H54 (cell line): ENCODE data around the gene DPH2.

ENCODE experiments used
- DNase-seq: peaks from one replicate; pipeline ENCODE4 v3.0.0; 2011; ENCODE audit warnings: low spot score, mixed read lengths; ENCODE audit not compliant: insufficient read length
- FAIRE-seq: peaks from 3 replicates; lab custom pipeline; 2011; peaks lifted over from hg19 to GRCh38; lab: Jason Lieb, UNC
- POLR2A ChIP-seq: IDR thresholded peaks from 2 replicates; pipeline ENCODE4 v1.6.1; 2011; ENCODE audit warnings: low read depth, mild to moderate bottlenecking, low read length

DPH2 gene

DNA sequence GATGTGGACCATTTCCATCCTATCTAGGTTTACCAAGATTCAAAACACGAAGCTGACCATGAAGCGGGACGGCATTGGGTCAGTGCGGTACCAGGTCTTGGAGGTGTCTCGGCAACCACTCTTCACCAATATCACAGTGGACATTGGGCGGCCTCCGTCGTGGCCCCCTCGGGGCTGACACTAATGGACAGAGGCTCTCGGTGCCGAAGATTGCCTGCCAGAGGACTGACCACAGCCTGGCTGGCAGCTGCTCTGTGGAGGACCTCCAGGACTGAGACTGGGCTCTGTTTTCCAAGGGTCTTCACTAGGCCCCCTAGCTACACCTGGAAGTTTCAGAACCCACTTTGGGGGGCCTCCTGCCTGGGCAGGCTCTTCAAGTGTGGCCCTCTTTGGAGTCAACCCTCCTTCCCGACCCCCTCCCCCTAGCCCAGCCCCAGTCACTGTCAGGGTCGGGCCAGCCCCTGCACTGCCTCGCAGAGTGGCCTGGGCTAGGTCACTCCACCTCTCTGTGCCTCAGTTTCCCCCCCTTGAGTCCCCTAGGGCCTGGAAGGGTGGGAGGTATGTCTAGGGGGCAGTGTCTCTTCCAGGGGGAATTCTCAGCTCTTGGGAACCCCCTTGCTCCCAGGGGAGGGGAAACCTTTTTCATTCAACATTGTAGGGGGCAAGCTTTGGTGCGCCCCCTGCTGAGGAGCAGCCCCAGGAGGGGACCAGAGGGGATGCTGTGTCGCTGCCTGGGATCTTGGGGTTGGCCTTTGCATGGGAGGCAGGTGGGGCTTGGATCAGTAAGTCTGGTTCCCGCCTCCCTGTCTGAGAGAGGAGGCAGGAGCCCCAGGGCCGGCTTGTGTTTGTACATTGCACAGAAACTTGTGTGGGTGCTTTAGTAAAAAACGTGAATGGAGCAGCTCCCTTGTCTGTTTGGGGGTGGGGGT lies 20.7 kb downstream of the DPH2 start:
- FAIRE-seq (no peak), DNase-seq (no peak)

DNA sequence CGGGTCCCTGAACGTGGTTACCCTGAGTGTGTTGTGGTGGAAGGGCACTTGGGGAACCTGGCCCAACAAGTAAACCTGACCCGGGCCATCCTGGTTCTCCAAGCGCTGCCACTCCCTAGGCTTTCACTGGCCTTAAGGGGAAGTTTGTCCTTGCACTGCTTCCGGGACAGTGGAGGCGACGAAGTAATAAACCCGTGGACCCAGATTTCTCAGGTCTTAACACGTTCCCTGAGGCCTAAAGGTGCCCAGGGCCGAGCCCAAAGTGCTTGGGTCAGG lies 21.3 kb downstream of the DPH2 start:
- TF ChIP-seq POLR2A, result no peak; the same call in 1 of the 2 replicates
- DNase-seq (no peak), FAIRE-seq (no peak)

More for the DNA sequence above, 20.7 kb downstream of the DPH2 start:
- TF ChIP-seq POLR2A, result no peak

DNA sequence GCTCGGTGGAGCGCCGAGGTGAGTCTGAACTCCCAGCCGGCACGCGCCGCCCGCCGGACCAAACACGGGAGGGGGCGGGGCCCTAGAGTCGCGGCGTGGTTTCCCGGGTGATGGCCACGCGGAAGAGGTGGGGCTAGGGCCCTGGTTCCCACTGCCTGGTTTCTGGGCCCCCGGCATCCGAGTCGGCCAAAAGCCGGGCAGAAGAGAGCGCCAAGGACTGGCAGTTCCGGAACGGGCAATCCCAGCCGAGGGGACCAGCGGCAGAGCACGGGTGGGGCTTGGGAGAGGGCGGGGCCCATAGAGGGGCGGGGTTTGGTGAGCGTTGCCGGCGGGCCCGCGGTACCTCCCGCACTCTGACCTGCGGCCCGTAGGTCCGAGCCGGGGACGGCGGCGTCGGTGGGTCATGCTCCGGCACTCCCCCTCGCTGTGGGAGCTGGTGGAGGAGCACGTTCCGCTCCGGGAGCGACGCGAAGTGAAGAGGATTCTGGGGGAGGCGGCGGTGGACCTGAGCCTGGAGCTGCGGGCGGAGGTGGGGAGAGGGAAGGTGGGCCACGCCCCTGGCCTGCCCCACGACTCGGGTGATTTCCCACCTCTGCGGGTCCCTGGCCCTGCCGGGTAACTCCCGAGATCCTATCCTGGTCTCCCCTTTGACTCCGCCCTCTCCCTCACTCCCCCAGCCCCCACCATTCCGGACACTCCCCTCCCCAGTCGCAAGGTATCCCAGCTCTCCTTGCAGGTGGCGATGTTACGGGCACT lies 21.8 kb downstream of the DPH2 start, which contains the start of gene CCDC24:
CCDC24 (plus strand) TSS at position 124 of the 756 bp plus-strand sequence; CDS start at position 404, 280 bp downstream.
- DNase-seq, result peak; percentile 94
- TF ChIP-seq POLR2A, result peak; percentile 62
- FAIRE-seq, result no peak

DNA sequence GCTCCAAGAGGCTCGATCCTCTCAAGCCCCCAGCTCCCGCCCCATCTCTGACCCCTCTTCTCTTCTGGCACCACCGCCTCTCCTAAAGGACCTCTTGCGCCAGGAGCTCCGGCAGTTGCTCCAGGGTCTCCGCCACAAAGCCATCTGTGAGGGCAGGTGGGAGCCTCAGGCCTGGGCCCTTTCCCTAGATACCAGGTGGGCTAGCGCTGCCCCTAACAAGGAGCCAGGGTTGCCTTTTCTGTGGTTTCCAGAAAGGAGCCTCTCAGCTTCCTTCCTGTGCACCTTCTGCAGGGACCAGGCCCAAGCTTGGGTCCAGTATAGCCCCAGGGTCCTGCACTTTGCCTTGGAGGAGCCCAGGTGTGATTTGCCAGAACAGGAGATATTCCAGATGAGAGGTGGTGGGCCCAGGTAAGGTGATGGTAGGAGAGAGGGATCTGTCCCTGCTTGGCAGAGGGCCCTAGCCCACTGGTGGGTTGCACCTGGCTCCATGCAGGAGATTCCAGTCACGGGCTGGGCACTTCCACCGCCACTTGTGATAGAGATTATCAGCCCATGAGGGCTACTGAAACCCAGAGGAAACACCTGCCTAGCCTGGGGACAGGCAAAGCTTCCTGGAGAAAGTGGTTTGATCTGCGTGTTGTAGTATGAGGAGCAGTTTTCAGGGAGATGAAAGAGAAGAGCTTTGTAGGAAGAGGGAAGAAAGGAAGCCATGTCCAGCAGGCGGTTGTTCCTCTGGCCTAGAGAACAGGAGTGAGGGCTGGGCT lies 22.6 kb downstream of the DPH2 start:
- no peak for DNase-seq
- no peak for FAIRE-seq
- TF ChIP-seq POLR2A, result no peak

DNA sequence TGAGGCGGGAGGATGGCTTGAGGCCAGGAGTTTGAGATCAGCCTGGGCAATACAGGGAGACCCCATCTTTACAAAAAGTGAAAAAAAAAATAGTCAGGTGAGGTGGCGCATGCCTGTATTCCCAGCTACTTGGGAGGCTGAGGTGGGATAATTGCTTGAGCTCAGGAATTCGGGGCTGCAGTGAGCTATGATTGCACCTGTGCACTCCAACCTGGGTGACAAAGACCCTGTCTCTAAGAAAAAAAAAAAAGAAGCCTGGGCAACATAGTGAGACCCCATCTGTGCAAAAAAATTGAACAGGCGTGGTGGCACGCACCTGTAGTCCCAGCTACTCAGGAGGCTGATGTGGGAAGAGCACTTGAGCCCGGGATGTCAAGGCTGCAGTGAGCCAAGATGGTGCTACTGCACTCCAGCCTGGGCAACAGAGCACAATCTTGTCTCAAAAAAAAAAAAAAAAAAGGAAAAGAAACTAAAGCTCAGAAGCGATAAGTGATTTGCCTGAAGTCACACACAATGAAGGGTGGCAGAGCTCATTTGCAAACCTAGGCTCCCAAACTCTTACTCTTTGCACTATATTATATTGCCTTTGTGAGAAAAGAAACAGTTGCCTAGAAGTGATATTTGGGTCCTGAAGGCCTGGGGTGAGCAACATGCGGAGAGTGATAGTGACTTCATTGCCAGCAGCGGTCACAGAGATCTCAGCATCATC lies 23.6 kb downstream of the DPH2 start:
- no peak for TF ChIP-seq POLR2A
- FAIRE-seq, result no peak
- DNase-seq, result no peak

DNA sequence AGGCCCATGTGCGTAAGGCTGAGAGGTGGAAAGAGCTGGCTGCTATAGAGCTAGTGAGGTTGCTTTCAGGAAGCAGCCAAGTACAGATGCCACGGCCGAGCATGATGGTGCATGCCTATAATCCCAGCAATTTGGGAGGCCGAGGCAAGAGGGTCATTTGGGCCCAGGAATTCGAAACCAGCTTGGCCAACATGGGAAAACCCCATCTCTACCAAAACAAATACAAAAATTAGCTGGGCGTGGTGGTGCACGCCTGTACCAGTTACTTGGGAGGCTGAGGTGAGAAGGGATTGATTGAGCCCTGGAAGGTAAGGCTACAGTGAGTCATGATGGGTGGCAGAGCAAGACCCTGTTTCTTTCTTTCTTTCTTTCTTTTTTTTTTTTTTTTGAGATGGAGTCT lies 24.3 kb downstream of the DPH2 start:
- DNase-seq (no peak), FAIRE-seq (no peak)
- TF ChIP-seq POLR2A, result no peak

DNA sequence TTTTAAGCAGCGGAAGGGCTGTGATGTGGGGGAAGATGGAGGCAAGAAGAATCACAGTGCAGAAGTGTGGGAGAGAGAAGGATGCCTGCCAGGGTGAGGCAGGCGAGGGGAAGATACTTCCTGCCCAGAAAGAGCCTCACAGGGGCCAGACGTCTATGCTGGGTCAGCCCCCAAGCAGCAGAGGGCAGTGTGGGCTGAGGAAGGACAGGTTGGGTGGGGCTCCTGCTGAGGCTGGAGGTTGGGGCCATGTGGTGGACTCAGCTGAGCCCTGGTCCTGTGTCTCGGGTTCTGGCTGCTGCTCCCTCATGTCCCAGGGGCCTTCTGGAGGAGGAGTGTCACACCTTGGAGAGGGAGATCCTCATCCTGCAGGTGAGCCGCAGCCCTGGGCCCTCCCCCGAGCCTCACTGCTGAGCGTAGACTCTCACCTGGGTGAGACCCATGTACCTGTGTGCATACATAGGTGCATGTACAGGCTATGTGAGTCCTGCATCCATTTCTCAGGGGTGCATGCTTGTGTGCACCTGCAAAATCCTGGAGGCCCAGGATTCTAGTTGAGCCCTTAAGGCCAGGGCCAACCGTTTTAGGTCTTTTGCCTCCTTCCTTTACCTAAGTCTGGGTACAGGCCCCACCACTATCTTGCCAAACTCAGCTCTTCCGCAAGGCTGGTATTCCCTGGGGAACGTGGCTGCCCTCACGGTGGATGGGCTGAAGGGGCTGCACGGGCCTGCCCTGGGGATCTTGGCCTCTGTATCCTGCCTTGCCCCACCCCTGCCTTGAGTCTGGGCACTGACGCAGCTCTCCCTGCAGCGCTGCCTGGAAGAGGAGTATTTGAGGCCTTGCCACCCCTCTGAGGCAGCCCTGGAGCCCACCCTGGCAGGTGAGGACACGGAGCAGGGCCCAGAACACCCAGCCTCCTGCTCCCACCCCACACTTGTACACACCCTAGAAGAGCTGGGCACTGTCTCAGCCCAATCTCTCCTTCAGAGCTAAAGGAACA lies 25.3 kb downstream of the DPH2 start:
- DNase-seq, result peak; percentile 56
- FAIRE-seq, result no peak
- no peak for TF ChIP-seq POLR2A

DNA sequence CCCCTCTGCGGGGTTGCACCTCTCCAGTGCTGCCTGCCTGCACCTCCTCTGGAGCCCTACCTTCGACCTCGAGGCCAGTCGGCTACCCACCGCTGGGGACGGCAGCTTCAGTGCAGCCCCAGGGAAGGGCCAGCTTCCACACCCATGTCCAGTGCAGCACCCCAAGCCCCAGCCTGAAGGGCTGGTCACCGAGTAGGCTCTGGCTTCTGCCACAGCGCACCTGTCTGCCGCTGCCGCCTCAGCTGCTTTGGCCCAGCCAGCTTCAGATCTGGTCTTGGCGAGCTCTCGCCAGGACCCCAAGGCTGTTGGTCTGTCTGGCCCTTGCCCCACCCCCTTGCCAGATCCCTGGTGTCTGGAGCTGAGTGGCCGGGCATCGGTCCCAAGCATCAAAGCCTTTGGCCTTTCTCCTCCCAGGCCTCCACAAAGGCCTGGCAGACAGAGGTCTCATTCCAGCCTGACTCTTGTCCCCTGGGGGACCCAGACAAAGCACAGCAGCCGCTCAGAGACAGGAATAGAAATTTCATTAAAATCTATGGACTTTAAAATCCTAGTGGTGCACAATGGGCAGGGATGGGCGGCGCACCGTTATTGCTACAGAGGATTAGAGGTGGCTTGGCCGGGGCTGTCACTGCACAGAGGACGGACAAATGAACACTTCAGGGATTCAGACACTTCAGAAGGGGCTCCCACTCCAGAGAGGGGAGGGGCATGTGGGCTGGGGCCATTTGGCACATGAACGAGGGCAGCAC lies 26.3 kb downstream of the DPH2 start:
- DNase-seq, result no peak
- FAIRE-seq, result no peak
- TF ChIP-seq POLR2A, result no peak

DNA sequence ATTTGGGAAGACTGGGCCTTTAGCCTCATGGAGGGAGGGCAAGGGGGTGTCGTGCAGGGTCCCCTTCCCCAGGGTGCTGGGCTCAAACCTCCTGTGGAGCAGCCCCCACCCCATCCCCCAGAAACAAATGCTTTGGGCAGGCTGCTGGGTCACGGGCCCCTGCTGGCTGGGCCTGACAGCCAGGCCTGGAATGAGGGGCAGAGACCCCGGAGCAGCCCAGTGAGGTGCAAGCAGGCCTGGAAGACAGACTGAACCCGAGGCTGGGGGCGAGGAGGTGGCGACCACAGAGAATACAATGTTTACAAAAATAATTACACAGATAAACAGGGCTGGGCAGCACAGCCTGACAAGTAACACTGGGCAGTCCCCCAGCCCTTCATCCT lies 26.9 kb downstream of the DPH2 start:
- no peak for FAIRE-seq
- no peak for TF ChIP-seq POLR2A
- no peak for DNase-seq

DNA sequence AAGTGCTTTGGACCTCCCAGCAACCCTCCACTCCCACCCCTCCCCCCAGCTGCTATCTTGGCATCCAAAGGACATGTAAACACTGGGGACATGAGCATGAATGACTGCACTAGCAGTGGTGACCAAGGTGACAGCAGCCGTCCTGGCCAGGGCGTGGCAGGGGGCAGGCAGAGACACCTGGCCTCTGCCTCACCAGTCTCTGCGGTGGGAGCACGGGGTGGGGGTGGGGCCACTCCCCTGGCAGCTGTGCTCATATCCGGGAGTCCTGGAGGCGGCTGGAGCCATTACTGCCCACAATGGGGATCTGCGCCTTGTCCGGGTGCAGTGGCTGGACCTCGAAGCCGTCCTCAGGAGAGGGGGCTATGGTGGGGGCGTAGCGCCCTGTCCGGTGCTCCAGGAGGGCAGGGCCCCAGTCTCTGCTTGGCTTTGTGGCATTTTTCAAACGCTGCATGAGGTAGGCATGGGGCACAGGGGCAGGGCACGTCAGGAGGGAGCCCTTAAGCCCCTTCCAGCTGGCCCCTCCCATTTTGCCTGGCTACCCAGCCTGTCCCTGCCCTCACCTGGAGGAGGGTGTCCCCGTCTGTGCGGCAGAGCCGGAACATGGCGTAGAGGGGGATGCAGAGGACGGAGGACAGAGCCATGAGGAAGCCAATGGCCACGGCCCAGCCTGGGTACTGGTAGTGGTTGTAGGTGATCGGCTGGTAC lies 27.6 kb downstream of the DPH2 start:
- FAIRE-seq, result no peak
- DNase-seq, result no peak
- TF ChIP-seq POLR2A, result no peak

DNA sequence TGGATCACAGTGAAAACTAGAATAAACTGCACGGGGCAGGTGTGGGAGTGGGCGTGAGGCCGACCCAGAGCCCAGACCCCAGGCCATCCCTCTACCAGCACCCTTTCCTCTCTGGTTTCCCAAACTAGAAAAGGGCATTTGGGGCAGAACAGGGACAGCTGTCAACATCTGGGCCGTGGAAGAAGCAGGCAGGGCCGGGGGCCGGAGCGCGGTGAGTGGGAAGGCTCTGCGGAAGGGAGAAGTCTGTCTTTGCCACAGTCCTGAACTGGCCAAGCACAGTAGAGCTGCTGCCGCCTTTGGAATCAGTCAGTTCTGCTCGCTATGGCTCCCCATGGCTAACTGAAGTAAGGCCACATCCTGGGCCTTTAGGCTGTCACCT lies 28.2 kb downstream of the DPH2 start:
- TF ChIP-seq POLR2A, result no peak
- no peak for DNase-seq
- no peak for FAIRE-seq

DNA sequence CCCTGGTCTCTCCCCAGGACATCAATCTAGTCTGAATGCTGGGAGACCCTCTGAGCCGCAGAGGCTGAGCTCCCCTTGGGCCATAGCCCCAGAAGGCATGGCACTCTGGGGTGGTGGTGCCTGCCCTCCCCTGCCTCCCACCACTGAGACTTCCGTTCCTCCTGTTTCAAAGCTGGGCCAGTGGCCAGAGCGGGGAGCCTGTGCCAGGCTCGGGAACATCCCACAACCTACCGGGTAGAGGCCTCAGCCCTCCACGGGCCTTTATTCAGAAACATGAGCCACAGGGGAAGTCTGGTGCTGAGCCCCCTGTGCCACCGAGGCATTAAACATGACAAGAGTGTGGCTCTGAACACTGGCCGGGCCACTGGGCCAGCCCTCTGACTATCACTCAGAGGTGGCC lies 29.6 kb downstream of the DPH2 start:
- DNase-seq, result no peak
- FAIRE-seq, result no peak
- TF ChIP-seq POLR2A, result no peak
